PC-3 (cell line): ENCODE data around the gene CCDC182. TPM values are rescaled to one million over a fixed set of nuclear protein-coding genes. Genes with fewer than 3 reads are reported as not detected.

Experiments used
- ATAC-seq: fragments of 200-7000 bp; cut with Tn5 transposase; 2 replicates; pipeline ENCODE4 v1.9.1; 2020; ENCODE audit warnings: mild to moderate bottlenecking, moderate library complexity
- BruUV-seq: library from RNA; stranded (reverse); fragments of 400-500 nt; replicated peaks from 2 replicates; lab custom pipeline; 2021; lab: Mats Ljungman, UMichigan
- CTCF ChIA-PET: fragments of 300-600 bp; sonication (Branson Sonifier 250); formaldehyde crosslinking; loops from one replicate; lab custom pipeline; 2022; ENCODE audit warnings: antibody characterized with exemption; lab: Charles Lee
- POLR2A ChIA-PET: fragments of 300-600 bp; sonication (Branson Sonifier 250); formaldehyde crosslinking; loops from one replicate; lab custom pipeline; 2022; ENCODE audit warnings: antibody characterized with exemption; ENCODE audit not compliant: unreplicated experiment; lab: Charles Lee
- DNase-seq: peaks from one replicate; pipeline ENCODE4 v3.0.0-alpha.2; 2015
- H2AFZ ChIP-seq: fragments of 300-600 bp; sonication (generic); 2 replicates; pipeline ENCODE4 v1.6.0; 2016; ENCODE audit warnings: antibody characterized with exemption, low read length
- H3F3A ChIP-seq: fragments of 300-600 bp; sonication (generic); one replicate; pipeline ENCODE4 v1.6.0; 2017; ENCODE audit warnings: antibody characterized with exemption, low read length, control low read depth, mild to moderate bottlenecking; ENCODE audit not compliant: unreplicated experiment
- H3K27ac ChIP-seq: fragments of 300-600 bp; sonication (generic); 2 replicates; pipeline ENCODE4 v1.5.1; 2016; ENCODE audit warnings: mild to moderate bottlenecking, low read length
- H3K27me3 ChIP-seq: fragments of 300-600 bp; sonication (generic); 2 replicates; pipeline ENCODE4 v1.6.1; 2016; ENCODE audit warnings: low read length, mixed read lengths
- H3K36me3 ChIP-seq: fragments of 300-600 bp; sonication (generic); 2 replicates; pipeline ENCODE4 v1.6.1; 2016; ENCODE audit warnings: low read depth, mixed run types, low read length, mixed read lengths
- H3K4me1 ChIP-seq: fragments of 300-600 bp; sonication (generic); 2 replicates; pipeline ENCODE4 v1.5.1; 2016; ENCODE audit warnings: low read length; ENCODE audit not compliant: insufficient read depth
- H3K4me2 ChIP-seq: fragments of 300-600 bp; sonication (generic); 2 replicates; pipeline ENCODE4 v1.6.0; 2016; ENCODE audit warnings: low read length
- H3K4me3 ChIP-seq: fragments of 300-600 bp; sonication (generic); 2 replicates; pipeline ENCODE4 v1.5.1; 2016; ENCODE audit warnings: mild to moderate bottlenecking, low read length, mixed read lengths
- H3K79me2 ChIP-seq: fragments of 300-600 bp; sonication (generic); 2 replicates; pipeline ENCODE4 v1.6.1; 2017; ENCODE audit warnings: low read length, mixed read lengths
- H3K9ac ChIP-seq: fragments of 300-600 bp; sonication (generic); 2 replicates; pipeline ENCODE4 v1.6.0; 2016; ENCODE audit warnings: mild to moderate bottlenecking, low read length
- H3K9me2 ChIP-seq: fragments of 300-600 bp; sonication (generic); replicated peaks from 2 replicates; pipeline ENCODE4 v1.6.1; 2016; ENCODE audit warnings: mixed run types, low read length, mixed read lengths
- H3K9me3 ChIP-seq: fragments of 300-600 bp; sonication (generic); 2 replicates; pipeline ENCODE4 v1.6.1; 2016; ENCODE audit warnings: low read length, mixed read lengths
- H4K20me1 ChIP-seq: fragments of 300-600 bp; sonication (generic); 2 replicates; pipeline ENCODE4 v1.6.1; 2016; ENCODE audit warnings: low read length, mixed read lengths
- EZH2 ChIP-seq: fragments of 300-600 bp; sonication (generic); IDR thresholded peaks from one replicate; pipeline ENCODE4 v1.6.1; 2017; ENCODE audit warnings: antibody characterized with exemption, mild to moderate bottlenecking, low read length; ENCODE audit not compliant: unreplicated experiment
- EZH2phosphoT487 ChIP-seq: fragments of 300-600 bp; sonication (generic); IDR thresholded peaks from 2 replicates; pipeline ENCODE4 v1.6.1; 2018; ENCODE audit warnings: mild to moderate bottlenecking, antibody characterized with exemption, low read length, borderline replicate concordance
- intact Hi-C: fragments of 100-400 bp; cut with micrococcal nuclease; formaldehyde crosslinking; loops from 2 replicates; pipeline ENCODE4 v1.9.0; 2023
- total RNA-seq: library from RNA; depleted of rRNA; stranded (reverse); fragments of >200 nt; gene quantifications from 2 replicates; pipeline ENCODE4 v1.2.3, GENCODE V29; 2014
- TF ChIP-seq, protein P1 (sequence below): fragments of 300-600 bp; sonication (generic); conservative IDR thresholded peaks from 2 replicates; pipeline ENCODE4 v1.5.1; 2017; ENCODE audit warnings: antibody characterized with exemption, low read depth, mild to moderate bottlenecking, low read length

The CCDC182 gene
- total RNA-seq, 1 experiment from 2014 or later = not detected

DNA sequence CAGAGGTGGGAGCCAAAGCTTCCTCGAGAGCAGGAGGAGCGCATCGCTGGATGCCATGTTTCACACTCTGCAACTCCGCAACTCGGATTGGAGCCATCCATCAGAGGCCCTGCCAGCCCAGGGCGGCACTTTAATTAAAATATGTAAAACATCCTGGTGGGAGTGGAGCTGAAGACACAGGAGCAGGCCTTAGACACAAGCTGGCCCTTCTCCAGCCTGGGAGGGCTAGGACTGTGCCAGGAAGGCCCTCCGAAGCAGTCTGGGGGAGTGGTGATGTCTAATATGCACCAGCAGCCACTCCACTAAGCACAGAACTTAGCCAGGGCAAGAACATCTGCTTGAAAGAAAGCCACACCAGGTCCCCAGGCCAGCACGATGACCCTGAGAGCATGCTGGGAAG lies 5.8 kb upstream of the CCDC182 start:
- Histone ChIP-seq H3K27ac (no peak overlapping the region), H2AFZ (no peak overlapping the region), H3K79me2 (no peaks in the 10 kb centered on the region), H3K4me2 (no peak overlapping the region), H3K9me3 (no peaks in the 10 kb centered on the region), H4K20me1 (no peaks in the 10 kb centered on the region), H3K36me3 (no peaks in the 10 kb centered on the region), H3K9me2 (no peaks in the 10 kb centered on the region), H3K4me1 (no peaks in the 10 kb centered on the region), H3F3A (no peaks in the 10 kb centered on the region), H3K9ac (no peak overlapping the region), H3K4me3 (no peak overlapping the region), H3K27me3 (peaks cover 15% of the 10 kb centered on the region)
- intact Hi-C loops = no loop called here
- ATAC-seq (no peak), DNase-seq (no peak)
- ChIA-PET POLR2A (interaction anchor here (0.6 kb wide), 1 partner anchor 630 kb away, joined by 13 read pairs; no protein-coding TSS in a partner anchor), CTCF (no interaction called here)
- BruUV-seq = no TSS peak
- TF ChIP-seq EZH2phosphoT487 (no peak), EZH2 (no peak)
- TF ChIP-seq, protein P1, sequence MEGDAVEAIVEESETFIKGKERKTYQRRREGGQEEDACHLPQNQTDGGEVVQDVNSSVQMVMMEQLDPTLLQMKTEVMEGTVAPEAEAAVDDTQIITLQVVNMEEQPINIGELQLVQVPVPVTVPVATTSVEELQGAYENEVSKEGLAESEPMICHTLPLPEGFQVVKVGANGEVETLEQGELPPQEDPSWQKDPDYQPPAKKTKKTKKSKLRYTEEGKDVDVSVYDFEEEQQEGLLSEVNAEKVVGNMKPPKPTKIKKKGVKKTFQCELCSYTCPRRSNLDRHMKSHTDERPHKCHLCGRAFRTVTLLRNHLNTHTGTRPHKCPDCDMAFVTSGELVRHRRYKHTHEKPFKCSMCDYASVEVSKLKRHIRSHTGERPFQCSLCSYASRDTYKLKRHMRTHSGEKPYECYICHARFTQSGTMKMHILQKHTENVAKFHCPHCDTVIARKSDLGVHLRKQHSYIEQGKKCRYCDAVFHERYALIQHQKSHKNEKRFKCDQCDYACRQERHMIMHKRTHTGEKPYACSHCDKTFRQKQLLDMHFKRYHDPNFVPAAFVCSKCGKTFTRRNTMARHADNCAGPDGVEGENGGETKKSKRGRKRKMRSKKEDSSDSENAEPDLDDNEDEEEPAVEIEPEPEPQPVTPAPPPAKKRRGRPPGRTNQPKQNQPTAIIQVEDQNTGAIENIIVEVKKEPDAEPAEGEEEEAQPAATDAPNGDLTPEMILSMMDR = no peak

DNA sequence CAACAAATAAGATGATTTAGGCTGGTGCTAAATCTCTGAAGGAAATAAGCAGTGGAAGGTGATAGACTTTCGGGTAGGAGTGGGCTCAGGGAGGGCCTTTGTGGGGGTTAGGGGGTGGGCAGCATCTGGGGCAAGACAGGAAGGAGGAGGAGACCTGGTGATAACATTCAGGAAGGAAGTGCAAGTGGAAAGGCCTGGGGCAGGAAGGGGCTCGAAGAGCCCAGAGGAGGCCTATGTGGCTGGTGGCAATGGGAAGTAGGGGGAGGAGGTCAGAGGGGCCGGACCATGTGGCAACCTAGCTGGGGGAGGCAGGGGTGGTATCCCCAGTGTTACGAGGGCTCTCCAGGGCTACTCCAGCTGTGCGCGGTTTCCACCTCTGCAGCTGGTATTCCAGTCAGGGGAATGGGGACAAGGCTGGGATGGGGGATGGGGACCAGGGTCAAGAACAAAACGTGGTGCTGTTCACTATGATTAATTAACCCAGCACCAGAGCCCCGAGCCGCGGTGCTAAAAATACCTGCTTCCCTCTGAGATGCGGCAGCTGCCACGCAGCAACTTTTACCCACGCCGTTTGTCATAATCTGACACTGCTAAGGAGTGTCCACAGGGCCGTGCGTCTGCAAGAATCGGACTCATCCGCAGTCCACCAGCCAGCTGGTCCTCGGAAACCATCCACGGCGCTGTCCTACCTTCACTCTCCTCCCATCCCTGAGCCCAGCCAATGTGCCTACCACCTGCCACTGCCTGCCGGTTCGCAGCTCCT lies 5.2 kb upstream of the CCDC182 start:
- intact Hi-C loops = no loop called here
- Histone ChIP-seq H3K9me2 (no peaks in the 10 kb centered on the region), H3K9ac (no peak overlapping the region), H3K36me3 (no peaks in the 10 kb centered on the region), H3K79me2 (no peaks in the 10 kb centered on the region), H3F3A (no peaks in the 10 kb centered on the region), H3K4me1 (no peaks in the 10 kb centered on the region), H3K4me2 (no peak overlapping the region), H3K27me3 (peaks cover 22% of the 10 kb centered on the region), H3K27ac (no peak overlapping the region), H4K20me1 (no peaks in the 10 kb centered on the region), H2AFZ (no peak overlapping the region), H3K9me3 (no peaks in the 10 kb centered on the region), H3K4me3 (no peak overlapping the region)
- POLR2A ChIA-PET = interaction anchor here (0.6 kb wide), 1 partner anchor 629 kb away, joined by 13 read pairs; no protein-coding TSS in a partner anchor
- DNase-seq = no peak
- no peak for ATAC-seq
- no TSS peak for BruUV-seq
- TF ChIP-seq EZH2 (no peak), EZH2phosphoT487 (no peak)
- TF ChIP-seq, protein P1 = no peak
- CTCF ChIA-PET = no interaction called here

DNA sequence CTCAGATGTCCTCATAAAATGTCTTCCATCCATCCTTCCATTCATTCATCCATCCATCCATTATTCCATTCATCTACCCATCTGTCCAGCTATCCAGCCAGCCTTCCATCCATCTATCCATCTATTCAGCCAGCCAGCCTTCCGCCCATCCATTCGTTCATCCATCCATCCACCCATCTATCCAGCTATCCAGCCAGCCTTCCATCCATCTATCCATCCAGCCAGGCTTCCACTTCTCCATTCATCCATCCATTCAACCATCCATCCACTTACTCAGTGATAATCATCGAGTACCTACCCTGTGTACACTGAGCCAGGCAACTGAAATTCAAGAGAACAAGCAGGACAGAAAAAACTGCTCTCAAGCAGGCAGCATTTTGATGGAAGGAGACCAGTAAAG lies 4.6 kb upstream of the CCDC182 start:
- POLR2A ChIA-PET = no interaction called here
- TF ChIP-seq EZH2 = no peak
- TF ChIP-seq EZH2phosphoT487 = no peak
- no peaks in the 10 kb centered on the region for H3K36me3 ChIP-seq
- ATAC-seq (no peak), DNase-seq (no peak)
- H2AFZ ChIP-seq = no peak overlapping the region
- no peak overlapping the region for H3K9ac ChIP-seq
- H3K27me3 ChIP-seq = peaks cover 27% of the 10 kb centered on the region
- no peak overlapping the region for H3K27ac ChIP-seq
- H3K79me2 ChIP-seq = no peaks in the 10 kb centered on the region
- no peaks in the 10 kb centered on the region for H3K4me1 ChIP-seq
- H3K9me2 ChIP-seq = no peaks in the 10 kb centered on the region
- no peak overlapping the region for H3K4me3 ChIP-seq
- no peak overlapping the region for H3K4me2 ChIP-seq
- H3K9me3 ChIP-seq = no peaks in the 10 kb centered on the region
- no peaks in the 10 kb centered on the region for H3F3A ChIP-seq
- H4K20me1 ChIP-seq = no peaks in the 10 kb centered on the region
- CTCF ChIA-PET = no interaction called here
- no TSS peak for BruUV-seq
- intact Hi-C loops = loop anchor here (5.0 kb wide), 1 partner anchor 83 kb away; no protein-coding TSS in a partner anchor
